ENCODE measurements around the gene MSL1. TPM values are rescaled to one million over a fixed set of nuclear protein-coding genes. Genes with fewer than 3 reads are reported as not detected.
A peak's percentile ranks its signal among the peaks of the same experiment; 100 is the strongest.

The MSL1 gene
- total RNA-seq, 1 donor from 2014 or later = 135 TPM

DNA sequence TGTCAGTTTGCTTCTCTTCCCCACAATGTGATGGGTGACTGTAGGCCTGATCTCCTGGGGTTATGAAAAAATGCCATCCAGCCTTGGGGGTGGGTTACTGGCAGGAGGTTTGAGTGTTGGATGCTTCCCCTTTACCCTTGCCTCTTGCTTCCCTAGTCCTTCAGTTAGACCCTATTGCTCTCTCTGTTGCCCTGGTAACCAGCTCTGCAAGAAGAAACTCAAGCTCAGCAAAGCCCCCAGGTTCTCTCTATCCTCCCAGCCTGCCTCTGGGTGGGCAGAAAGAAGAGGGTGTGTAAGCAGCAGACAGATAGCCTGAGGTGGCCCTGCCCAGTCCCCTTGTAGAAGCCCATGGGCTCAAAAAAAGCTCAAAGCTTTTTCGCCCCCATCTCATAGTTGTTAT lies 52.7 kb downstream of the MSL1 start:
- Mint-ChIP-seq H3K27me3 (ENCODE audit: low read depth) (no peaks in the 10 kb centered on the region), H3K4me3 (no peak overlapping the region), H3K4me1 (peaks cover 12% of the 10 kb centered on the region), H3K27ac (no peak overlapping the region), H3K9me3 (no peaks in the 10 kb centered on the region), H3K36me3 (peaks cover 28% of the 10 kb centered on the region)
- no peak for DNase-seq (ENCODE audit: low spot score in 2 of 2, unreplicated experiment in 2 of 2)
- TF ChIP-seq, protein P1, sequence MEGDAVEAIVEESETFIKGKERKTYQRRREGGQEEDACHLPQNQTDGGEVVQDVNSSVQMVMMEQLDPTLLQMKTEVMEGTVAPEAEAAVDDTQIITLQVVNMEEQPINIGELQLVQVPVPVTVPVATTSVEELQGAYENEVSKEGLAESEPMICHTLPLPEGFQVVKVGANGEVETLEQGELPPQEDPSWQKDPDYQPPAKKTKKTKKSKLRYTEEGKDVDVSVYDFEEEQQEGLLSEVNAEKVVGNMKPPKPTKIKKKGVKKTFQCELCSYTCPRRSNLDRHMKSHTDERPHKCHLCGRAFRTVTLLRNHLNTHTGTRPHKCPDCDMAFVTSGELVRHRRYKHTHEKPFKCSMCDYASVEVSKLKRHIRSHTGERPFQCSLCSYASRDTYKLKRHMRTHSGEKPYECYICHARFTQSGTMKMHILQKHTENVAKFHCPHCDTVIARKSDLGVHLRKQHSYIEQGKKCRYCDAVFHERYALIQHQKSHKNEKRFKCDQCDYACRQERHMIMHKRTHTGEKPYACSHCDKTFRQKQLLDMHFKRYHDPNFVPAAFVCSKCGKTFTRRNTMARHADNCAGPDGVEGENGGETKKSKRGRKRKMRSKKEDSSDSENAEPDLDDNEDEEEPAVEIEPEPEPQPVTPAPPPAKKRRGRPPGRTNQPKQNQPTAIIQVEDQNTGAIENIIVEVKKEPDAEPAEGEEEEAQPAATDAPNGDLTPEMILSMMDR (IDR thresholded peaks at IDR 0.05; ENCODE audit: unreplicated experiment) = no peak

DNA sequence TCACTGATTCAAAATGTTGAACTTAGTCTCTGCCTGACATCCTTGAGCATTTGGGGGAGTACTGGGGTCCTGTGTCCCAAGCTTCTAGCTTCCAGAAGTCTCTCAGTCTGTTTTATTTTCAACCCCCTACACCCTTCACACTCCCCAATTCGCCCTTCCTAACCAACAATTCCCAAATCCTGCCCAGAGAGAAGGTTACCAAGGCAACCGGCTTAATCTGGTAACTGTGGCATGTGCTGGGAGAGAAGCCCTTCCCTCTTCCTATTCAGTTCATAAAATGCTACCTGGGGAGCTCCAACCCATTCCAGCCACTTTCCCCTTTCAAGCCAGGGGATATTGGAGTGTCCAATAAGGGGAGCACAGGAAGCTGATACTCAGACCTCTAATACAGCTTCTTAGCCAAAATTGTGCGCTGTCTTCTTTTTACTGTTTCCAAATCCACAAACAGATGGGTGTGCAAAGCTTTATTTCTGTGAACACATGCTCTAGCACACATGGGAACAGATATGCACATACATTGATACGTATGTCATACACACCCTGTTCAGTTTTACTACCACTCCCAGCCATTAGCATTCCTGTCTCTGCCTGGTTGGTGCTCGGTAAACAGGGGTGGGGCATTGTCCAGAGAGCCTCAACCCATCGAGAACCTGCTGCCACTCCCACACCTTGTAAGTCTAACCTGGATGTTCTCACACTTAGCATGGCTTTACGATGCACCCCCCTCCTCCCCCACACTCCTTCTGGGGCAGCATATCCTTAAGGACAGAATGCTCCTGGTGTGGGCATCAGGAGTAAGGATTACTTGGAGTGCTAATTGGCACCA lies 54.4 kb downstream of the MSL1 start:
- H3K27me3 Mint-ChIP-seq (ENCODE audit: low read depth) = no peaks in the 10 kb centered on the region
- TF ChIP-seq, protein P1 (IDR thresholded peaks at IDR 0.05; ENCODE audit: unreplicated experiment) = no peak
- peaks cover 15% of the 10 kb centered on the region for H3K4me1 Mint-ChIP-seq
- no peaks in the 10 kb centered on the region for H3K9me3 Mint-ChIP-seq
- peak overlapping the region; percentile 52 for H3K4me3 Mint-ChIP-seq
- DNase-seq (ENCODE audit: low spot score in 2 of 2, unreplicated experiment in 2 of 2) = no peak
- peaks cover 23% of the 10 kb centered on the region for H3K36me3 Mint-ChIP-seq
- H3K27ac Mint-ChIP-seq = no peak overlapping the region

DNA sequence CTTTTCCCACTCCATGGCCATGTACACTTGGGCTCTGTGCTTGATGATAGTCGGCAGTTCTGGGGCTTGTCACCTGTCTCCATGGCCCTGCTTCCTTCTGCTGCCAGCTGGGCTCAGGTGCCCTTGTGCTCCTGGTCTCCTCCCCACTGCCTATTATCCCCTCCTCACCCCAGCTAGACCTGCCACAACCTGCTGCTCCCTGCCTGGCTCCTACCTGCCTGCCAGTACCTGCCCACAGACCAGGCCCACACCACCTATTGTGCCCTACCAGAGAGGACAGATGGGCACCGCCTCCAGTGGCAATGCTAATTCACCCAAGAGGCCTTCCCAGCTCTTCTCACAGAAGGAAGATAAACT lies 55.0 kb downstream of the MSL1 start:
- DNase-seq (ENCODE audit: low spot score in 2 of 2, unreplicated experiment in 2 of 2) = no peak
- H3K4me1 Mint-ChIP-seq = peaks cover 15% of the 10 kb centered on the region
- no peaks in the 10 kb centered on the region for H3K27me3 Mint-ChIP-seq (ENCODE audit: low read depth)
- TF ChIP-seq, protein P1 (IDR thresholded peaks at IDR 0.05; ENCODE audit: unreplicated experiment) = no peak
- H3K36me3 Mint-ChIP-seq = peaks cover 19% of the 10 kb centered on the region
- no peaks in the 10 kb centered on the region for H3K9me3 Mint-ChIP-seq
- no peak overlapping the region for H3K27ac Mint-ChIP-seq
- H3K4me3 Mint-ChIP-seq = peak overlapping the region; percentile 52

DNA sequence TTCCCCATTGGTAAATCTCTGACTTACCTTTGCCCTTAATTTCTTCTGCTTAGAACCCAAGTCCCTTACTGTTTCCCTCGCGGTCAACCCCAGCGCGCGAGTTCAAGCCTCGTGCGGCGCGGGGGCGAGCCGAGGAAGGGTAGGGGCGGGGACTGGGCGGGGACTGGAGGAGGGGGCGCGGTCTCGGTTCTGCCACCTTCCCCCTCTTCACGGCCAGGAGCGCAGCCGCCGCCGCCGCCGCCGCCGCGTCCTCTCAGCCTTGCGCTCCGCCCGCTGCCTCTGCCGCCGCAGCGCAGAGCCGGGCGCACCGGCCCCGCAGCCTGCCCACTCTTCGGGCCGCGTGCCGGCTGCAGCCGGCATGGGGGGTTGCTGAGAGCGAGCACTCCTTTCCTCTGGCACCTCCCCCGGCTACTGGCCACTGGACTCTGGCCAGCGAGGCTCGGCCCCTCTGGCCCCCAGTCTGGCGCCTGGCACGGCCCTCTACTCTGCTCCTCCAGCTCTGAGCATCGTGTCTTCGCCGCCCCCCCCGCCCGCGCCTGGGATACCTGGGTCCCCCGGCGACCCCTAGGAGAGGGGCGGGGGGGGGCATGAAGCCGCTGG lies 55.6 kb downstream of the MSL1 start, which contains the start of gene RAPGEFL1:
RAPGEFL1 (plus strand) TSS at position 196 of the 600 bp plus-strand sequence; CDS start at position 588, 392 bp downstream.
- H3K27ac Mint-ChIP-seq = no peak within 1 kb of the TSS
- TF ChIP-seq, protein P1 (IDR thresholded peaks at IDR 0.05; ENCODE audit: unreplicated experiment) = no peak
- H3K36me3 Mint-ChIP-seq = peaks cover 19% of the 10 kb centered on the region
- H3K4me1 Mint-ChIP-seq = peaks cover 15% of the 10 kb centered on the region
- DNase-seq (ENCODE audit: low spot score in 2 of 2, unreplicated experiment in 2 of 2) = peak; percentile 70 to 74
- H3K9me3 Mint-ChIP-seq = no peaks in the 10 kb centered on the region
- no peaks in the 10 kb centered on the region for H3K27me3 Mint-ChIP-seq (ENCODE audit: low read depth)
- peak within 1 kb of the TSS; percentile 58 for H3K4me3 Mint-ChIP-seq

DNA sequence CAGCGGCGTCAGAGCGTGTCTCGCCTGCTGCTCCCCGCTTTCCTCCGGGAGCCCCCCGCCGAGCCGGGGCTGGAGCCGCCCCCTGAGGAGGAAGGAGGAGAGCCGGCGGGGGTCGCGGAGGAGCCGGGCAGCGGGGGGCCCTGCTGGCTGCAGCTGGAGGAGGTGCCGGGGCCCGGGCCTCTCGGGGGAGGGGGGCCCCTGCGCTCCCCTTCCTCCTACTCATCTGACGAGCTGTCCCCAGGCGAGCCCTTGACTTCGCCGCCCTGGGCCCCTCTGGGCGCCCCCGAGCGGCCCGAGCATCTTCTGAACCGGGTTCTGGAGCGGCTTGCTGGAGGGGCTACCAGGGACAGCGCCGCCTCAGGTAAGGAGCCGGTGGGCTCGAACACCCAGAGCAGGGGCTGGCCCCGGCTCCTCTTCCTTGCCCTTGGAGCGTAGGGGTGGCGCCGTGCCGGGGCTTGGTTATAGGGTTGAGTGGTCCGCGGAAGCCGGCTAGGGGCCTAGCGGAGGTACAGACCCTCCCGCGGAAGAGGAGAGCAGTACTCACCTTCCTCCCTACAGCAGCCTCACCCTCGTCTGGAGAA lies 56.3 kb downstream of the MSL1 start:
- Mint-ChIP-seq H3K4me3 (peak overlapping the region; percentile 58), H3K9me3 (no peaks in the 10 kb centered on the region), H3K4me1 (peaks cover 15% of the 10 kb centered on the region), H3K27ac (no peak overlapping the region), H3K27me3 (ENCODE audit: low read depth) (no peaks in the 10 kb centered on the region), H3K36me3 (peaks cover 16% of the 10 kb centered on the region)
- peak in 1 of 2 experiments; percentile 50 for DNase-seq (ENCODE audit: low spot score in 2 of 2, unreplicated experiment in 2 of 2)
- TF ChIP-seq, protein P1 (IDR thresholded peaks at IDR 0.05; ENCODE audit: unreplicated experiment) = no peak
